Globus pallidus (tissue), 1 donor: ENCODE measurements around the gene TMPRSS15.

ENCODE experiments used
- DNase-seq: peaks from one replicate; pipeline ENCODE4 v3.0.0-alpha.2; 2015; ENCODE audit warnings: low spot score

TMPRSS15 gene

GRCh38 chr21:18349468-18349867 is 54.1 kb downstream of the TMPRSS15 start:
- DNase-seq: no peak

GRCh38 chr21:18340387-18340942 is 63.1 kb downstream of the TMPRSS15 start:
- DNase-seq: no peak

GRCh38 chr21:18335651-18336236 is 67.8 kb downstream of the TMPRSS15 start:
- DNase-seq: no peak

- DNase-seq: no peak
Observed at GRCh38 chr21:18334066-18334465, 69.5 kb downstream of the TMPRSS15 start.

GRCh38 chr21:18318156-18318555 is 85.4 kb downstream of the TMPRSS15 start:
- no peak for DNase-seq

- DNase-seq: no peak
Observed at GRCh38 chr21:18298228-18298627, 105.4 kb downstream of the TMPRSS15 start.

- DNase-seq: no peak
Observed at GRCh38 chr21:18294100-18294499, 109.5 kb downstream of the TMPRSS15 start.

- DNase-seq: no peak
Observed at GRCh38 chr21:18289876-18290275, 113.7 kb downstream of the TMPRSS15 start.

- DNase-seq: no peak
Observed at GRCh38 chr21:18285379-18285778, 118.2 kb downstream of the TMPRSS15 start.

GRCh38 chr21:18275781-18276180 is 127.8 kb downstream of the TMPRSS15 start:
- DNase-seq: no peak

- no peak for DNase-seq
Observed at GRCh38 chr21:18274370-18274769, 129.2 kb downstream of the TMPRSS15 start.

GRCh38 chr21:18273400-18273799 is 130.2 kb downstream of the TMPRSS15 start:
- no peak for DNase-seq

- no peak for DNase-seq
Observed at GRCh38 chr21:18269856-18270255, 133.7 kb downstream of the TMPRSS15 start.

GRCh38 chr21:18268906-18269305 is 134.7 kb downstream of the TMPRSS15 start:
- no peak for DNase-seq

GRCh38 chr21:18267496-18267895 is 136.1 kb downstream of the TMPRSS15 start:
- no peak for DNase-seq

- DNase-seq: no peak
Observed at GRCh38 chr21:18265944-18266343, 137.6 kb downstream of the TMPRSS15 start.

GRCh38 chr21:18253799-18254198 is 149.8 kb downstream of the TMPRSS15 start:
- DNase-seq: no peak

- no peak for DNase-seq
Observed at GRCh38 chr21:18253221-18253620, 150.4 kb downstream of the TMPRSS15 start.

GRCh38 chr21:18252680-18253079 is 150.9 kb downstream of the TMPRSS15 start:
- DNase-seq: no peak

GRCh38 chr21:18252256-18252655 is 151.3 kb downstream of the TMPRSS15 start:
- DNase-seq: no peak

GRCh38 chr21:18251065-18251464 is 152.5 kb downstream of the TMPRSS15 start:
- no peak for DNase-seq

- DNase-seq: no peak
Observed at GRCh38 chr21:18249672-18250071, 153.9 kb downstream of the TMPRSS15 start.

GRCh38 chr21:18248171-18248570 is 155.4 kb downstream of the TMPRSS15 start:
- no peak for DNase-seq

GRCh38 chr21:18245464-18245967 is 158.1 kb downstream of the TMPRSS15 start:
- no peak for DNase-seq
